Breast epithelium (tissue), 4 donors: ENCODE data around the gene HIVEP3. TPM values are rescaled to one million over a fixed set of nuclear protein-coding genes. Genes with fewer than 3 reads are reported as not detected.
A peak's percentile ranks its signal among the peaks of the same experiment; 100 is the strongest.

ENCODE experiments used
- DNase-seq, 2 donors: peaks; one replicate each; pipeline ENCODE4 v3.0.0-alpha.2; 2019; ENCODE audit warnings: low spot score in 2 of 2
- H3K27ac ChIP-seq, 2 donors: fragments of 200-600 bp; sonication (generic) in 1 of 2; one replicate each; pipeline ENCODE4 v1.5.1; 2016 to 2019; ENCODE audit warnings: mild to moderate bottlenecking in 1 of 2
- H3K27me3 ChIP-seq, 2 donors: fragments of 200-600 bp; sonication (generic) in 1 of 2; one replicate each; pipeline versions ENCODE4 v1.5.1 to v1.6.0; 2017 to 2019; ENCODE audit warnings: control low read depth in 1 of 2, mild to moderate bottlenecking in 1 of 2
- H3K36me3 ChIP-seq: fragments of 200-600 bp; one replicate; pipeline ENCODE4 v1.5.1; 2019
- H3K4me1 ChIP-seq, 2 donors: fragments of 200-600 bp; sonication (generic); one replicate each; pipeline ENCODE4 v1.5.1; 2016 to 2019; ENCODE audit warnings: control low read depth in 1 of 2
- H3K4me3 ChIP-seq, 3 donors: fragments of 200-600 bp; sonication (generic); 1 replicate in 2 of 3; 2 replicates in 1 of 3; pipeline ENCODE4 v1.5.1; 2016 to 2019; ENCODE audit warnings: mild to moderate bottlenecking in 3 of 3, moderate library complexity in 2 of 3
- H3K9me3 ChIP-seq, 2 donors: fragments of 200-600 bp; sonication (generic) in 1 of 2; one replicate each; pipeline ENCODE4 v1.5.1; 2016 to 2019; ENCODE audit warnings: control low read depth in 1 of 2
- CTCF ChIP-seq, 3 donors: fragments of 450-650 bp; IDR thresholded peaks; one replicate each; pipeline ENCODE4 v1.5.1; 2016 to 2017; ENCODE audit warnings: antibody characterized with exemption in 3 of 3, mild to moderate bottlenecking in 3 of 3, moderate library complexity in 3 of 3
- POLR2A ChIP-seq: fragments of 450-650 bp; IDR thresholded peaks from one replicate; pipeline ENCODE4 v1.6.1; 2016; ENCODE audit warnings: antibody characterized with exemption, mild to moderate bottlenecking, moderate library complexity
- POLR2AphosphoS5 ChIP-seq, 3 donors: sonication (generic); formaldehyde crosslinking; IDR thresholded peaks; one replicate each; pipeline ENCODE4 v1.6.1; 2017; ENCODE audit warnings: antibody characterized with exemption in 3 of 3
- intact Hi-C: fragments of 100-400 bp; cut with DNase I; formaldehyde crosslinking; loops from one replicate; pipeline ENCODE4 v1.15.1; 2023; ENCODE audit warnings: low total_unique reads
- total RNA-seq, 3 donors: library from RNA; depleted of rRNA; stranded (reverse); fragments of >200 nt; gene quantifications; one replicate each; pipeline ENCODE4 v1.1.0, GENCODE V29; 2016

Gene HIVEP3
- total RNA-seq, 3 donors from 2014 or later = 3.5 to 13.5 (median 9.2) TPM

GRCh38 chr1:41795205-41795762, 123.4 kb downstream of the HIVEP3 start:
- Histone ChIP-seq H3K4me3 (no peak overlapping the region), H3K36me3 (no peaks in the 10 kb centered on the region), H3K27ac (no peak overlapping the region), H3K4me1 (no peaks in the 10 kb centered on the region), H3K9me3 (no peaks in the 10 kb centered on the region), H3K27me3 (no peaks in the 10 kb centered on the region)
- no peak for DNase-seq
- no peak for TF ChIP-seq POLR2AphosphoS5 (IDR thresholded peaks at IDR 0.05)
- peak in 1 of 3 donors; percentile 34 for TF ChIP-seq CTCF (IDR thresholded peaks at IDR 0.05)
- intact Hi-C loops = no loop called here

- intact Hi-C loops = no loop called here
- no peak for DNase-seq
- H3K36me3 ChIP-seq = no peaks in the 10 kb centered on the region
- no peaks in the 10 kb centered on the region for H3K4me1 ChIP-seq
- H3K9me3 ChIP-seq = no peaks in the 10 kb centered on the region
- TF ChIP-seq CTCF (IDR thresholded peaks at IDR 0.05) (no peak), POLR2AphosphoS5 (IDR thresholded peaks at IDR 0.05) (no peak), POLR2A (no peak)
- no peak overlapping the region for H3K4me3 ChIP-seq
- no peak overlapping the region for H3K27ac ChIP-seq
- H3K27me3 ChIP-seq = no peaks in the 10 kb centered on the region
These were observed 124.7 kb downstream of the HIVEP3 start for GRCh38 chr1:41794031-41794430.

- TF ChIP-seq CTCF (IDR thresholded peaks at IDR 0.05) (no peak), POLR2A (no peak), POLR2AphosphoS5 (IDR thresholded peaks at IDR 0.05) (no peak)
- Histone ChIP-seq H3K27ac (no peak overlapping the region), H3K27me3 (no peaks in the 10 kb centered on the region), H3K9me3 (no peaks in the 10 kb centered on the region), H3K4me1 (no peaks in the 10 kb centered on the region), H3K4me3 (no peak overlapping the region), H3K36me3 (no peaks in the 10 kb centered on the region)
- DNase-seq = no peak
- intact Hi-C loops = no loop called here
These were observed 126.3 kb downstream of the HIVEP3 start for GRCh38 chr1:41792485-41792770.

- intact Hi-C loops = no loop called here
- no peak for DNase-seq
- Histone ChIP-seq H3K9me3 (no peaks in the 10 kb centered on the region), H3K27me3 (no peaks in the 10 kb centered on the region), H3K4me1 (no peaks in the 10 kb centered on the region), H3K27ac (no peak overlapping the region), H3K36me3 (no peaks in the 10 kb centered on the region), H3K4me3 (no peak overlapping the region)
- no peak for TF ChIP-seq POLR2AphosphoS5 (IDR thresholded peaks at IDR 0.05)
- TF ChIP-seq CTCF (IDR thresholded peaks at IDR 0.05) = no peak
- no peak for TF ChIP-seq POLR2A
These were observed 126.8 kb downstream of the HIVEP3 start for GRCh38 chr1:41791667-41792484.

- intact Hi-C loops = no loop called here
- Histone ChIP-seq H3K27ac (no peak overlapping the region), H3K4me1 (no peaks in the 10 kb centered on the region), H3K27me3 (no peaks in the 10 kb centered on the region), H3K4me3 (no peak overlapping the region), H3K9me3 (no peaks in the 10 kb centered on the region), H3K36me3 (no peaks in the 10 kb centered on the region)
- DNase-seq = no peak
- TF ChIP-seq CTCF (IDR thresholded peaks at IDR 0.05) = no peak
- TF ChIP-seq POLR2A = no peak
- TF ChIP-seq POLR2AphosphoS5 (IDR thresholded peaks at IDR 0.05) = no peak
These were observed 128.4 kb downstream of the HIVEP3 start for GRCh38 chr1:41790351-41790750.
